Breast epithelium (tissue), 3 donors: ENCODE data around the gene KCNJ1.

Source experiments
- POLR2A ChIP-seq: fragments of 450-650 bp; IDR thresholded peaks from one replicate; pipeline ENCODE4 v1.6.1; 2016; ENCODE audit warnings: antibody characterized with exemption, mild to moderate bottlenecking, moderate library complexity
- POLR2AphosphoS5 ChIP-seq, 3 donors: sonication (generic); formaldehyde crosslinking; IDR thresholded peaks; one replicate each; pipeline ENCODE4 v1.6.1; 2017; ENCODE audit warnings: antibody characterized with exemption in 3 of 3
- TF ChIP-seq, protein P1 (sequence below), 3 donors: fragments of 450-650 bp; IDR thresholded peaks; one replicate each; pipeline ENCODE4 v1.5.1; 2016 to 2017; ENCODE audit warnings: antibody characterized with exemption in 3 of 3, mild to moderate bottlenecking in 3 of 3, moderate library complexity in 3 of 3

- no peak for TF ChIP-seq POLR2A
- TF ChIP-seq, protein P1, sequence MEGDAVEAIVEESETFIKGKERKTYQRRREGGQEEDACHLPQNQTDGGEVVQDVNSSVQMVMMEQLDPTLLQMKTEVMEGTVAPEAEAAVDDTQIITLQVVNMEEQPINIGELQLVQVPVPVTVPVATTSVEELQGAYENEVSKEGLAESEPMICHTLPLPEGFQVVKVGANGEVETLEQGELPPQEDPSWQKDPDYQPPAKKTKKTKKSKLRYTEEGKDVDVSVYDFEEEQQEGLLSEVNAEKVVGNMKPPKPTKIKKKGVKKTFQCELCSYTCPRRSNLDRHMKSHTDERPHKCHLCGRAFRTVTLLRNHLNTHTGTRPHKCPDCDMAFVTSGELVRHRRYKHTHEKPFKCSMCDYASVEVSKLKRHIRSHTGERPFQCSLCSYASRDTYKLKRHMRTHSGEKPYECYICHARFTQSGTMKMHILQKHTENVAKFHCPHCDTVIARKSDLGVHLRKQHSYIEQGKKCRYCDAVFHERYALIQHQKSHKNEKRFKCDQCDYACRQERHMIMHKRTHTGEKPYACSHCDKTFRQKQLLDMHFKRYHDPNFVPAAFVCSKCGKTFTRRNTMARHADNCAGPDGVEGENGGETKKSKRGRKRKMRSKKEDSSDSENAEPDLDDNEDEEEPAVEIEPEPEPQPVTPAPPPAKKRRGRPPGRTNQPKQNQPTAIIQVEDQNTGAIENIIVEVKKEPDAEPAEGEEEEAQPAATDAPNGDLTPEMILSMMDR (IDR thresholded peaks at IDR 0.05): no peak
- TF ChIP-seq POLR2AphosphoS5 (IDR thresholded peaks at IDR 0.05): no peak
Measured at GRCh38 chr11:128834157-128834556, 32.9 kb downstream of the KCNJ1 start.
